ENCODE results near the gene MED14. TPM values are rescaled to one million over a fixed set of nuclear protein-coding genes. Genes with fewer than 3 reads are reported as not detected.

Gene MED14
- total and polyA plus RNA-seq, 2 of the 13 experiments (the other 11 are each of a cell fraction or from before 2014, with no cell fraction given), result 10.2 to 16.3 TPM

DNA sequence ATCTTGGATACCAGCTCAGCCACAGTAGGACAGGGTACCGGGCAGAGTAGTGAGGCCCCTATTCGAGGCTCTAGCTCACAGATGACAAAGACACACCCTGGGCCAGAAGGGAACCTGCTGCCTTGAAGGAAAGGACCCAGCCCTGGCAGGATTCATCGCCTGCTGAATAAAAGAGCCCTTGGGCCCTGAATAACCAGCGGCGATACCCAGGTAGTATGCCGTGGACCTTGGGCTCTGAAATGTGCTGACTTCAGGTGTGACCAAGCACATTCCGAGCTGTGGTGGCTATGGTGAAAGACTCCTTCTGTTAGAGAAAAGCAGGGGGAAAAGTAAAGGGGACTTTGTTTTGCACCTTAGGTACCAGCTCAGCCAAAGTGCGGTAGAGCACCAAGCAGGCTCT, 14.6 kb downstream of the MED14 start:
- Histone ChIP-seq H3K79me2 (ENCODE audit: insufficient read depth, low read length) (peaks cover 25% of the 10 kb centered on the region), H3K27ac (ENCODE audit: extremely low read length, insufficient read depth, low read length) (no peak overlapping the region), H3K4me1 (ENCODE audit: insufficient read depth, low read length) (peaks cover 17% of the 10 kb centered on the region; the same call in 1 of the 2 replicates), H3K9me3 (ENCODE audit: low read length) (no peaks in the 10 kb centered on the region), H4K20me1 (ENCODE audit: insufficient read depth, low read length) (no peaks in the 10 kb centered on the region), H2AFZ (ENCODE audit: low read length) (no peak overlapping the region), H3K27me3 (ENCODE audit: control insufficient read depth in 1 of 2, insufficient read depth in 2 of 2, low read length in 2 of 2) (no peaks in the 10 kb centered on the region), H3K4me3 (replicated peaks in 1 of 3; ENCODE audit: insufficient read depth in 1 of 3, low read depth in 2 of 3, low read length in 3 of 3) (no peak overlapping the region), H3K4me2 (ENCODE audit: low read depth, low read length) (no peak overlapping the region), H3K36me3 (replicated peaks in 1 of 2; ENCODE audit: control insufficient read depth in 1 of 2, insufficient read depth in 2 of 2, low read length in 2 of 2) (peaks cover 0 to 12% of the 10 kb centered on the region in 2 experiments; a peak in 3 of 5 replicates), H3K9ac (ENCODE audit: insufficient read depth, low read depth, low read length) (no peak overlapping the region)
- ATAC-seq (no peak), FAIRE-seq (no peak), DNase-seq (ENCODE audit: low spot score) (no peak)
- BruUV-seq (replicated peaks), result no TSS peak
- intact Hi-C loops (cut with micrococcal nuclease; ENCODE audit: unreplicated experiment) (no loop called here), in situ Hi-C loops (cut with HindIII; ENCODE audit: extremely low pct_ligation_motif_present, low pct_unique_long_range_greater_than_20kb) (no loop called here)
- no peak for TF ChIP-seq ZSCAN9 (CRISPR knock-in tag; IDR thresholded peaks at IDR 0.05; ENCODE audit: borderline replicate concordance)
- no peak for TF ChIP-seq JUN (CRISPR knock-in tag; IDR thresholded peaks at IDR 0.05)
- TF ChIP-seq, protein P1, sequence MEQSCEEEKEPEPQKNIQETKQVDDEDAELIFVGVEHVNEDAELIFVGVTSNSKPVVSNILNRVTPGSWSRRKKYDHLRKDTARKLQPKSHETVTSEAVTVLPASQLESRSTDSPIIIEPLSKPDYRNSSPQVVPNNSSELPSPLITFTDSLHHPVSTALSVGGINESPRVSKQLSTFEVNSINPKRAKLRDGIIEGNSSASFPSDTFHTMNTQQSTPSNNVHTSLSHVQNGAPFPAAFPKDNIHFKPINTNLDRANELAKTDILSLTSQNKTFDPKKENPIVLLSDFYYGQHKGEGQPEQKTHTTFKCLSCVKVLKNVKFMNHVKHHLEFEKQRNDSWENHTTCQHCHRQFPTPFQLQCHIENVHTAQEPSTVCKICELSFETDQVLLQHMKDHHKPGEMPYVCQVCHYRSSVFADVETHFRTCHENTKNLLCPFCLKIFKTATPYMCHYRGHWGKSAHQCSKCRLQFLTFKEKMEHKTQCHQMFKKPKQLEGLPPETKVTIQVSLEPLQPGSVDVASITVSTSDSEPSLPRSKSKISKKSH (CRISPR knock-in tag; IDR thresholded peaks at IDR 0.05; ENCODE audit: borderline replicate concordance), result no peak
- no peak for TF ChIP-seq ZNF749 (CRISPR knock-in tag; IDR thresholded peaks at IDR 0.05; ENCODE audit: borderline replicate concordance)
- no peak for TF ChIP-seq RELA (CRISPR knock-in tag; IDR thresholded peaks at IDR 0.05)
- no peak for TF ChIP-seq ZIK1 (CRISPR knock-in tag; IDR thresholded peaks at IDR 0.05; ENCODE audit: borderline replicate concordance, low read depth)
- TF ChIP-seq ZNF564 (CRISPR knock-in tag; IDR thresholded peaks at IDR 0.05), result no peak
- no peak for TF ChIP-seq ELF4 (CRISPR knock-in tag; IDR thresholded peaks at IDR 0.05; ENCODE audit: borderline replicate concordance)
- TF ChIP-seq ZNF232 (CRISPR knock-in tag; IDR thresholded peaks at IDR 0.05; ENCODE audit: borderline replicate concordance), result no peak
- TF ChIP-seq, protein P2, sequence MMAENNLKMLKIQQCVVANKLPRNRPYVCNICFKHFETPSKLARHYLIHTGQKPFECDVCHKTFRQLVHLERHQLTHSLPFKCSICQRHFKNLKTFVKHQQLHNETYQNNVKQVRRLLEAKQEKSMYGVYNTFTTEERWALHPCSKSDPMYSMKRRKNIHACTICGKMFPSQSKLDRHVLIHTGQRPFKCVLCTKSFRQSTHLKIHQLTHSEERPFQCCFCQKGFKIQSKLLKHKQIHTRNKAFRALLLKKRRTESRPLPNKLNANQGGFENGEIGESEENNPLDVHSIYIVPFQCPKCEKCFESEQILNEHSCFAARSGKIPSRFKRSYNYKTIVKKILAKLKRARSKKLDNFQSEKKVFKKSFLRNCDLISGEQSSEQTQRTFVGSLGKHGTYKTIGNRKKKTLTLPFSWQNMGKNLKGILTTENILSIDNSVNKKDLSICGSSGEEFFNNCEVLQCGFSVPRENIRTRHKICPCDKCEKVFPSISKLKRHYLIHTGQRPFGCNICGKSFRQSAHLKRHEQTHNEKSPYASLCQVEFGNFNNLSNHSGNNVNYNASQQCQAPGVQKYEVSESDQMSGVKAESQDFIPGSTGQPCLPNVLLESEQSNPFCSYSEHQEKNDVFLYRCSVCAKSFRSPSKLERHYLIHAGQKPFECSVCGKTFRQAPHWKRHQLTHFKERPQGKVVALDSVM (CRISPR knock-in tag; IDR thresholded peaks at IDR 0.05), result no peak
- no peak for TF ChIP-seq SP5 (CRISPR knock-in tag; IDR thresholded peaks at IDR 0.05; ENCODE audit: borderline replicate concordance, low read depth)
- TF ChIP-seq ZNF572 (CRISPR knock-in tag; IDR thresholded peaks at IDR 0.05), result no peak
- TF ChIP-seq, protein P3, sequence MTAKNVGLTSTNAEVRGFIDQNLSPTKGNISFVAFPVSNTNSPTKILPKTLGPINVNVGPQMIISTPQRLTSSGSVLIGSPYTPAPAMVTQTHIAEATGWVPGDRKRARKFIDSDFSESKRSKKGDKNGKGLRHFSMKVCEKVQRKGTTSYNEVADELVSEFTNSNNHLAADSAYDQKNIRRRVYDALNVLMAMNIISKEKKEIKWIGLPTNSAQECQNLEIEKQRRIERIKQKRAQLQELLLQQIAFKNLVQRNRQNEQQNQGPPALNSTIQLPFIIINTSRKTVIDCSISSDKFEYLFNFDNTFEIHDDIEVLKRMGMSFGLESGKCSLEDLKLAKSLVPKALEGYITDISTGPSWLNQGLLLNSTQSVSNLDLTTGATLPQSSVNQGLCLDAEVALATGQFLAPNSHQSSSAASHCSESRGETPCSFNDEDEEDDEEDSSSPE (CRISPR knock-in tag; IDR thresholded peaks at IDR 0.05), result no peak
- no peak for TF ChIP-seq MTA1 (CRISPR knock-in tag; IDR thresholded peaks at IDR 0.05; ENCODE audit: borderline replicate concordance)
- TF ChIP-seq, protein P4, sequence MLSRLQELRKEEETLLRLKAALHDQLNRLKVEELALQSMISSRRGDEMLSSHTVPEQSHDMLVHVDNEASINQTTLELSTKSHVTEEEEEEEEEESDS (CRISPR knock-in tag; IDR thresholded peaks at IDR 0.05; ENCODE audit: borderline replicate concordance), result no peak
- no peak for TF ChIP-seq NFKB2 (CRISPR knock-in tag; IDR thresholded peaks at IDR 0.05; ENCODE audit: borderline replicate concordance)
- ChIA-PET CTCF (ENCODE audit: low intra/inter-chr PET ratio, low total read pairs) (no interaction called here), POLR2A (no interaction called here)
- WGBS (ENCODE audit: low lambda C conversion rate), result 90% methylated on average over 4 of the region's 8 CpGs

Measured in HepG2 (cell line).